GM12892 (cell line): ENCODE data around the gene KRTAP10-4.

Experiments
- POLR2A ChIP-seq: IDR thresholded peaks from 2 replicates; pipeline ENCODE4 v1.6.1; 2011; ENCODE audit warnings: low read depth, low read length, control low read depth
- POLR2AphosphoS5 ChIP-seq: IDR thresholded peaks from 2 replicates; pipeline ENCODE4 v1.6.1; 2011; ENCODE audit warnings: low read depth, low read length, control low read depth
- TAF1 ChIP-seq: IDR thresholded peaks from 2 replicates; pipeline ENCODE4 v1.6.1; 2011; ENCODE audit warnings: low read depth, mild to moderate bottlenecking, control low read depth, low read length, borderline replicate concordance

- no peak for TF ChIP-seq TAF1
- no peak for TF ChIP-seq POLR2A
- no peak for TF ChIP-seq POLR2AphosphoS5
Measured at GRCh38 chr21:44614161-44614631, 40.7 kb downstream of the KRTAP10-4 start.
